A549 treated with Mapracorat at 1 μM for 4 hours (cell line): ENCODE measurements around the gene VPREB3. TPM values are rescaled to one million over a fixed set of nuclear protein-coding genes. Genes with fewer than 3 reads are reported as not detected.

ENCODE experiments used
- total RNA-seq: library from RNA; stranded (reverse); fragments of 200-300 nt; extraction: Qiagen RNA extraction; gene quantifications from 5 replicates; pipeline ENCODE4 v1.2.3, GENCODE V29; 2022

VPREB3 gene
- total RNA-seq = 0.34 to 1.3 TPM (median 0.73 TPM) in 4 of 5 replicates, not detected in the other

GRCh38 chr22:23754220-23754919 lies at the start of gene VPREB3:
VPREB3 (minus strand) TSS chr22:23754425; CDS start chr22:23754363, 62 bp downstream.

GRCh38 chr22:23786752-23787599 lies 32.8 kb upstream of the VPREB3 start, which contains the start of gene SMARCB1:
SMARCB1 (plus strand) TSS chr22:23786966; CDS start chr22:23787170, 204 bp downstream.

GRCh38 chr22:23772649-23773473 lies 18.6 kb upstream of the VPREB3 start, which contains the start of gene MMP11:
MMP11 (plus strand) TSS chr22:23772849; CDS start chr22:23772871, 22 bp downstream.

GRCh38 chr22:23767673-23768548 lies 13.7 kb upstream of the VPREB3 start, which contains the start of gene CHCHD10:
CHCHD10 (minus strand) TSS chr22:23767972; CDS start chr22:23767874, 98 bp downstream.

GRCh38 chr22:23762842-23763578 lies 8.8 kb upstream of the VPREB3 start, which contains the start of gene C22orf15:
C22orf15 (plus strand) TSS chr22:23762990; CDS start chr22:23763307, 317 bp downstream.

GRCh38 chr22:23750714-23751440 lies 3.3 kb downstream of the VPREB3 start, which contains the start of gene ZNF70:
ZNF70 (minus strand) TSS chr22:23751112; CDS start chr22:23745140, 5,972 bp downstream.

Other genes starting within 250 kb of the VPREB3 start
- not detected in 5 replicates for gene IGLL1, start 174.1 kb downstream of the VPREB3 start, total RNA-seq
- gene DRICH1, start 122.1 kb downstream of the VPREB3 start, total RNA-seq = 0.18 to 0.46 TPM (median 0.22 TPM) in 3 of 5 replicates, not detected in the others
- gene RGL4, start 63.4 kb downstream of the VPREB3 start, total RNA-seq = not detected in 5 replicates
- gene ZNF70, start 3.3 kb downstream of the VPREB3 start, total RNA-seq = 0.83 to 1.1 TPM (median 1.00 TPM) in 5 replicates
- not detected in 5 replicates for gene C22orf15, start 8.6 kb upstream of the VPREB3 start, total RNA-seq
- 82.4 to 195 TPM (median 176 TPM) in 5 replicates for gene CHCHD10, start 13.5 kb upstream of the VPREB3 start, total RNA-seq
- gene MMP11, start 18.4 kb upstream of the VPREB3 start, total RNA-seq = 0.08 to 0.43 TPM (median 0.27 TPM) in 5 replicates
- gene SMARCB1, start 32.5 kb upstream of the VPREB3 start, total RNA-seq = 50.1 to 53.5 TPM (median 52.8 TPM) in 5 replicates
- 0.32 to 0.66 TPM (median 0.52 TPM) in 5 replicates for gene DERL3, start 84.6 kb upstream of the VPREB3 start, total RNA-seq
- 8.6 to 10.7 TPM (median 10.0 TPM) in 5 replicates for gene SLC2A11, start 103.5 kb upstream of the VPREB3 start, total RNA-seq
- 518 to 960 TPM (median 932 TPM) in 5 replicates for gene MIF, start 140.0 kb upstream of the VPREB3 start, total RNA-seq
- 0.28 to 0.43 TPM (median 0.39 TPM) in 5 replicates for gene GSTT2B, start 206.8 kb upstream of the VPREB3 start, total RNA-seq
- 1.6 to 2.1 TPM (median 1.9 TPM) in 5 replicates for gene DDTL, start 212.5 kb upstream of the VPREB3 start, total RNA-seq
- 116 to 169 TPM (median 161 TPM) in 5 replicates for gene DDT, start 220.0 kb upstream of the VPREB3 start, total RNA-seq
- gene GSTT2, start 225.7 kb upstream of the VPREB3 start, total RNA-seq = 0.27 TPM in 1 of 5 replicates, not detected in the others